GM21825 (cell line): ENCODE results near the gene BSPH1.
"Not testable (repeated sequence)": the region's sequence is repeated elsewhere in the genome, so short reads cannot be mapped to it uniquely, and the experiment has no call there.

ENCODE experiments used
- ATAC-seq: cut with Tn5 transposase; IDR thresholded peaks from one replicate; pipeline ENCODE4 v1.9.1; 2021; ENCODE audit warnings: mild to moderate bottlenecking, moderate library complexity; ENCODE audit not compliant: unreplicated experiment

BSPH1 gene

GRCh38 chr19:47928581-47928980 is 63.4 kb downstream of the BSPH1 start:
- ATAC-seq: not testable (repeated sequence)

- not testable (repeated sequence) for ATAC-seq
These were observed 71.9 kb downstream of the BSPH1 start for GRCh38 chr19:47920107-47920506.
